Astrocyte of the cerebellum (primary cell): ENCODE data around the gene PDHX.
A peak's percentile ranks its signal among the peaks of the same experiment; 100 is the strongest.

Experiments used
- DNase-seq: peaks from one replicate; pipeline ENCODE4 v3.0.0-alpha.2; 2011; ENCODE audit warnings: low read depth
- H3K4me3 ChIP-seq: 2 replicates; pipeline ENCODE4 v1.5.1; 2011; ENCODE audit warnings: mild to moderate bottlenecking, low read depth, low read length, moderate library complexity
- CTCF ChIP-seq: IDR thresholded peaks from 2 replicates; pipeline ENCODE4 v1.5.1; 2012; ENCODE audit warnings: low read length, low read depth, moderate library complexity, mild to moderate bottlenecking; ENCODE audit errors: missing control alignments
- in situ Hi-C: cut with HindIII; loops from 2 replicates; pipeline ENCODE4 v1.10.0; 2017; ENCODE audit warnings: low sequenced_read_pairs

Gene PDHX

GRCh38 chr11:35035894-35036408, 119.5 kb downstream of the PDHX start:
- DNase-seq: peak; percentile 92
- H3K4me3 ChIP-seq: no peak overlapping the region
- TF ChIP-seq CTCF: no peak
- in situ Hi-C loops: no loop called here

- no peak for TF ChIP-seq CTCF
- H3K4me3 ChIP-seq: no peak overlapping the region
- no peak for DNase-seq
- in situ Hi-C loops: no loop called here
Measured at GRCh38 chr11:35036639-35037038, 120.2 kb downstream of the PDHX start.

DNA sequence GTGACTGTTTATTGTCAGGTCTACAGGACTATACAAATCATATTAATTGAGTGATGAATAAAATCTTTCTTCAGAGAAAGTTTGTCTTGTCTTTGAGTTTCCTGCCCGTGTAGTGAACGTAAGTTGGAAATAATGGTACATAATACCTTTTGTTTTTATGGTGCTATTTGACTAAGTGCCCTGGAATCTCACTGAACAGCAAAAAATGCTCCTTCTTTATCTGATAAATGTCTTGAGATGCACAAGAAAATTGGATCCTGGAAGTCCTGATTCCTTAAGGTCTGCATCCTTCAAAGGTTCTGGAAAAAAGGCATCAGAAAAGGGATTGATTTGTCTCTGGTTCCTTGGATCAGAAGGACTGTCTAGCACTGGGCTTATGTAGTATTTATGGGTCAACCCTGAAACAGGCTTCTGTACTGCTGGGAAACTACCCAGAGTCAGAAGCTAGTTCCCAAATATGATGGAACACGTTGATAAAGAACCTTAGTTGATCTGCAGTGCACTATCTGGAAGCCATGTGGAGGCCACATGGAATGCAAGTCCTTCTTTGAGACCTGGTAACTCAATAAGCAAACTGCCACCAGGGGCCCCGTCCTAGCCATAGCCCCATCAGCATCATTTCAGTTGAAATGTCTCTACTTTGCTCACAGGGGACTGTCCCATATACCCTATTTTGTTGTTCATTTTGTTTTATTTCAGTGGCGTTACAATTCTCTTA, 122.0 kb downstream of the PDHX start:
- in situ Hi-C loops: no loop called here
- DNase-seq: no peak
- no peak for TF ChIP-seq CTCF
- H3K4me3 ChIP-seq: no peak overlapping the region

- in situ Hi-C loops: no loop called here
- TF ChIP-seq CTCF: no peak
- DNase-seq: no peak
- H3K4me3 ChIP-seq: no peak overlapping the region
Measured at GRCh38 chr11:35039076-35039475, 122.7 kb downstream of the PDHX start.

DNA sequence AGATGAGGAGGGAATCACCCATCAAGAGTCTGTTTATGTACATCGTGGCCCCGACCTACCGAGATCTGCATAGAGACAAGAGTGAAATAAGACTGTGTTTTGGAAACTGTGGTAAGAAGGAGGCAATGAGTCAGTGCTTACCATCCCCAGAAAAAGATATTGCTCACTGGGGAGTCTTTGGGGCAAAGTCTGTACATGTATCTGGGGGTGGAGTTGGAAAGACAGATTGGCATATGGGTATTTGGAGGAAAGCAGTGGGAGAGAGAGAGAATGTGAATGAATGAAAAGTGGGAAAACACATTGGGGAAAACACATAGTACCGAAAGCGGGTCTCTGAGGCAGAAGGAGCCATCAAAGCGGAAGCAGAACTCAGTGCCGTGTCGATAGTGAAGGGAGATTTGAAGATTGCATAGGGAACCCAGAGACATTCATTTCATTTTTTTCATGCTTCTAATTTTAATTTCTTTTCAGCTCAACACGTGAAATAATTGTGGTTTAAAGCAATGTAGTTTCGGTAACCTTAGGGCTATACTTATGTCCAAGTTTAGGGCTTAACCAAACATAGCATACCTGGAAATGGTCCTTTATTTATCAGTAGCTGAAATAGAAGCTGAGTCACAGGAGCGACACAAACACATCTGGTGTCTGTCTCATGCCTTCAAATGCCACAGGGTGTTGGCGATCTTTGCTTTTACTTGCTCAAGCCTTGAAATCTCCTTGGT, 124.0 kb downstream of the PDHX start:
- no peak overlapping the region for H3K4me3 ChIP-seq
- no peak for TF ChIP-seq CTCF
- DNase-seq: peak; percentile 50
- in situ Hi-C loops: no loop called here

DNA sequence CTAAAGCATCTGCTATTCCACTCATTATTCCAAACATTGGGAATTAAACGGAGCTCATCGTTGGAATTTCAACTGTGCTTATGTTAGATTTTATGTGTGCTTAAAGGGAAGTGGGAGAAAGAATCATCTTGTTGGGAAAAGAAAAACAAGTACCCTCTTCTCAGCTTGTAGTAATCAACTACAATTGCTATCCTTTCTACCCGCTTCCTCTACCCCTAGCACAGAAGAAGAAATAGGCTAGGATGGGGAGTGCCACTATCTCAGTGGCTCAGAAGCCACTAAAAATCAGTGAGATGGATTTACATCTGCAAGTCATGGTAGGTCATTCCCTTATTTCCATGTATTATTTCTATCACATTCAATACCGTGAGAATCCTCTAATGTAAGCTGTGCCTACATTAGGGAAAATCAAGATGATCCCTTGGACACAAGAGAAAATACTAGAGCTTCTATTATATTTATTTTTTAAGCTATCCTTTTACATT, 124.7 kb downstream of the PDHX start:
- no peak for DNase-seq
- TF ChIP-seq CTCF: no peak
- in situ Hi-C loops: no loop called here
- no peak overlapping the region for H3K4me3 ChIP-seq
